Type B pancreatic cell (in vitro differentiated cells): ENCODE measurements around the gene OR10A6. TPM values are rescaled to one million over a fixed set of nuclear protein-coding genes. Genes with fewer than 3 reads are reported as not detected.
A peak's percentile ranks its signal among the peaks of the same experiment; 100 is the strongest.

ENCODE experiments used
- DNase-seq: peaks from one replicate; pipeline ENCODE4 v3.0.0; 2021; ENCODE audit warnings: mixed read lengths; ENCODE audit not compliant: unreplicated experiment; ENCODE audit errors: extremely low spot score
- H3K27ac Mint-ChIP-seq: 2 replicates; pipeline ENCODE4 v1.8.0; 2021; ENCODE audit warnings: mild to moderate bottlenecking, mixed read lengths
- H3K27me3 Mint-ChIP-seq: 2 replicates; pipeline ENCODE4 v1.8.0; 2021; ENCODE audit warnings: mixed read lengths
- H3K36me3 Mint-ChIP-seq: 2 replicates; pipeline ENCODE4 v1.8.0; 2021; ENCODE audit warnings: mixed read lengths
- H3K4me1 Mint-ChIP-seq: one replicate; pipeline ENCODE4 v1.8.0; 2021; ENCODE audit warnings: mixed read lengths; ENCODE audit not compliant: unreplicated experiment
- H3K4me3 Mint-ChIP-seq: 2 replicates; pipeline ENCODE4 v1.8.0; 2021; ENCODE audit warnings: mild to moderate bottlenecking, mixed read lengths
- H3K9me3 Mint-ChIP-seq: 2 replicates; pipeline ENCODE4 v1.8.0; 2021; ENCODE audit warnings: mixed read lengths
- total RNA-seq: library from RNA; stranded (reverse); gene quantifications from 2 replicates; pipeline ENCODE4 v1.2.1, GENCODE V29; 2021; ENCODE audit warnings: low replicate concordance
- TF ChIP-seq, protein P1 (sequence below): fragments of 200-600 bp; sonication (generic); conservative IDR thresholded peaks from 2 replicates; pipeline ENCODE4 v1.5.0; 2021; ENCODE audit warnings: antibody characterized with exemption, mild to moderate bottlenecking

OR10A6 gene
- total RNA-seq, 1 donor from 2014 or later, result not detected

GRCh38 chr11:7969756-7970646 is 38.9 kb upstream of the OR10A6 start:
- Mint-ChIP-seq H3K27me3 (peaks cover 10% of the 10 kb centered on the region), H3K9me3 (no peaks in the 10 kb centered on the region), H3K4me3 (no peak overlapping the region), H3K36me3 (no peaks in the 10 kb centered on the region), H3K27ac (no peak overlapping the region), H3K4me1 (no peaks in the 10 kb centered on the region)
- no peak for DNase-seq
- TF ChIP-seq, protein P1, sequence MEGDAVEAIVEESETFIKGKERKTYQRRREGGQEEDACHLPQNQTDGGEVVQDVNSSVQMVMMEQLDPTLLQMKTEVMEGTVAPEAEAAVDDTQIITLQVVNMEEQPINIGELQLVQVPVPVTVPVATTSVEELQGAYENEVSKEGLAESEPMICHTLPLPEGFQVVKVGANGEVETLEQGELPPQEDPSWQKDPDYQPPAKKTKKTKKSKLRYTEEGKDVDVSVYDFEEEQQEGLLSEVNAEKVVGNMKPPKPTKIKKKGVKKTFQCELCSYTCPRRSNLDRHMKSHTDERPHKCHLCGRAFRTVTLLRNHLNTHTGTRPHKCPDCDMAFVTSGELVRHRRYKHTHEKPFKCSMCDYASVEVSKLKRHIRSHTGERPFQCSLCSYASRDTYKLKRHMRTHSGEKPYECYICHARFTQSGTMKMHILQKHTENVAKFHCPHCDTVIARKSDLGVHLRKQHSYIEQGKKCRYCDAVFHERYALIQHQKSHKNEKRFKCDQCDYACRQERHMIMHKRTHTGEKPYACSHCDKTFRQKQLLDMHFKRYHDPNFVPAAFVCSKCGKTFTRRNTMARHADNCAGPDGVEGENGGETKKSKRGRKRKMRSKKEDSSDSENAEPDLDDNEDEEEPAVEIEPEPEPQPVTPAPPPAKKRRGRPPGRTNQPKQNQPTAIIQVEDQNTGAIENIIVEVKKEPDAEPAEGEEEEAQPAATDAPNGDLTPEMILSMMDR, result no peak

DNA sequence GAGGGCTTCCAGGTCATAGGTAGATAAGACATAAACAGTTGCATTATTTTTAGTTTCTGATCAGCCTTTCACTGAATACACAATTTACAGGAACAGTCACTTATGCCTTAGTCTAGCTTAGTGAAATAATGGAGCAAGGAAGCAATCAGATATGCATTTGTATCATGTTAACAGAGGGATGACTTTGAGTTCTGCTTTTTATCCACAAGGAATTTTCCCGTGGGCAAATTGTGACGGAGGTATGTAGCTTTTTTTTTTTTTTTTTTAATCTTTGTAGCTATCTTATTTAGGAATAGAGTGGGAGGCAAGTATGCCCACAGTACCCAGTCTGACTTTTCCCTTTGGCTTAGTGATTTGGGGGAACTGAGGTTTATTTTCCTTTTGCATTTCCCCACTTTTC is 37.6 kb upstream of the OR10A6 start:
- H3K27me3 Mint-ChIP-seq, result peaks cover 10% of the 10 kb centered on the region
- no peaks in the 10 kb centered on the region for H3K36me3 Mint-ChIP-seq
- no peak overlapping the region for H3K4me3 Mint-ChIP-seq
- H3K4me1 Mint-ChIP-seq, result no peaks in the 10 kb centered on the region
- H3K9me3 Mint-ChIP-seq, result no peaks in the 10 kb centered on the region
- peak overlapping the region; percentile 7 for H3K27ac Mint-ChIP-seq
- TF ChIP-seq, protein P1, result no peak
- no peak for DNase-seq

GRCh38 chr11:7967826-7968225 is 36.8 kb upstream of the OR10A6 start:
- no peak for DNase-seq
- H3K27me3 Mint-ChIP-seq, result peaks cover 10% of the 10 kb centered on the region
- no peaks in the 10 kb centered on the region for H3K4me1 Mint-ChIP-seq
- no peak overlapping the region for H3K4me3 Mint-ChIP-seq
- H3K9me3 Mint-ChIP-seq, result no peaks in the 10 kb centered on the region
- H3K27ac Mint-ChIP-seq, result no peak overlapping the region
- TF ChIP-seq, protein P1, result no peak
- H3K36me3 Mint-ChIP-seq, result no peaks in the 10 kb centered on the region

DNA sequence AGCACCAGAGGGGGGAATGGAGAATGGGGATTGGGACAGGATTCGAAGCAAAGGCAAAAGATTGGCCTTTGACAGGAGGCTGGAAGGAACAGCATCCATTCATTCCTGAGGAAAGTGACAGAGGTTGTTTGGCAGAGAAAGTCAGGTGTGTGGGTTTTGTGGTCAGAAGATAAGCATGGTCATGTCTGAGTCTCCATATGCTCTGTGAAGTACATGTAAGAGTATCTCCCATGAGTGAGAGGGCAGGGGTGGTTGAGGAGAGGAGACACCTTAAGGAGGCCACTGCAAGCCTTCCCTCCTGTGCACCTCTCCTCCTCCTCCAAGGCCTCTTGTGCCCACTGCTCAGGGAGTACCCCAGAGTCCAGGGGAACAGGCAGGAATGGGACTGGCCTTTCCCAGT is 36.0 kb upstream of the OR10A6 start:
- H3K4me3 Mint-ChIP-seq, result no peak overlapping the region
- no peaks in the 10 kb centered on the region for H3K36me3 Mint-ChIP-seq
- no peak for DNase-seq
- H3K9me3 Mint-ChIP-seq, result no peaks in the 10 kb centered on the region
- H3K27ac Mint-ChIP-seq, result no peak overlapping the region
- H3K4me1 Mint-ChIP-seq, result no peaks in the 10 kb centered on the region
- H3K27me3 Mint-ChIP-seq, result peaks cover 10% of the 10 kb centered on the region
- TF ChIP-seq, protein P1, result no peak

- Mint-ChIP-seq H3K27me3 (peaks cover 14% of the 10 kb centered on the region), H3K9me3 (no peaks in the 10 kb centered on the region), H3K36me3 (no peaks in the 10 kb centered on the region), H3K27ac (no peak within 1 kb of the TSS), H3K4me3 (no peak within 1 kb of the TSS), H3K4me1 (no peaks in the 10 kb centered on the region)
- TF ChIP-seq, protein P1, result no peak
- DNase-seq, result no peak
Observed at GRCh38 chr11:7965386-7965785, 34.3 kb upstream of the OR10A6 start, which contains the start of gene NLRP10. Gene NLRP10, minus strand, starts transcription at chr11:7965447. Its CDS starts 1,952 bp downstream, at chr11:7963495.
